ENCODE results near the gene GPC5.
"Not testable (repeated sequence)": the region's sequence is repeated elsewhere in the genome, so short reads cannot be mapped to it uniquely, and the experiment has no call there.

The GPC5 gene

DNA sequence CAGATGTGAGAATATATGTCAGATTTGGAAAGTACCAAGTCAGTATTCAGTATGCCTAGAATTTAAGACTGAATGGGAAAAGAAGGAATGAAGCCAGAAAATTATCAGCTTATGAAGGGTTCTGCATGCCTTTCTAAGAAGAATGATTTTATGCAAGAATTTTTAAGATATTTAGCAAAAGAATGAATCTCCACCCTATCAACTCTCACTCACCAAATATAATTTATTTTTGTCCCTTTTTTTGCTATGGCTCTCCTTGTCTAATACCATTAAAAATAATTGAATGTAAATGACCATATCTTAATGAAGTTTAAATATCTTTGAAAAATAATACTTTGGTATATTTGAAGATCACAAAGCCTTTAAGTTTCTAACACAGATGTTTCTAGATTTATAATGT lies 1215.5 kb downstream of the GPC5 start:
- DNase-seq, result no peak

DNA sequence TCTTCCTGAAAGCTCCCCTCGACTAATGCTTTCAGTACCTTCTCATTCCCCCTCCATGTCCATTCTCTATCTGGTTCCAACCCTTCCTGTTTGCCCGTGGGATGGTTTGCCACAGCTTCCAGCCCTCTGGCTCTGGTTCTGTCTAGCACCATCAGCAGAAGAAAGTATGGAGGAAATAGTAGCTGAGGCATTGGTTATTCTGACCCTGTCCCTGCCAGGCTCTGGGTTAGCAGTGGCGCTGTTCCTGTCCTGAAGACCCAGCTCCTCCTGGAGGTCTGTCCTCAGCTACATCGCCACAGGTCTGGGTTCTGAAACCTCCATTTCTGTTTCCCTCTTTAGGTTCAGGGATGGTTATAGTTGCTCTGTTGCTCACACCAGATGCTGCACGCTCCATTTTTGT lies 1223.6 kb downstream of the GPC5 start:
- no peak for DNase-seq

DNA sequence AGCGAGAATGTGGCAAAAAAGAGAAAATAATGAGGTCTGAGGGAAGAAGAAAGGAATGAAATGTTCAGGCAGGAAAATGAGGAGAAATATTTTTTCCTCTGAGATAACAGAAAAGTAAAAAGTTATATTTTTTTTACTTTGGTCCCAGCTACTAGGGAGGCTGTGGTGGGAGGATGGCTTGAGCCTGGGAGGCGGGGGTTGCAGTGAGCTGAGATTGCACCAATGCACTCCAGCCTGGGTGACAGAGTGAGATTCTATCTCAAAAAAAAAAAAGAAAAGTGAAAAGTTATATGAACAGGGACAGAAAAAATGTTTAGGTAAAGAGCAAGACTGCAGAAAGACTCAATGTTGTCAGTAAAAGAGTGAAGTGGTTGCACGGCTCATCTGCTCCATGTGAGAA lies 1224.5 kb downstream of the GPC5 start:
- DNase-seq, result no peak

DNA sequence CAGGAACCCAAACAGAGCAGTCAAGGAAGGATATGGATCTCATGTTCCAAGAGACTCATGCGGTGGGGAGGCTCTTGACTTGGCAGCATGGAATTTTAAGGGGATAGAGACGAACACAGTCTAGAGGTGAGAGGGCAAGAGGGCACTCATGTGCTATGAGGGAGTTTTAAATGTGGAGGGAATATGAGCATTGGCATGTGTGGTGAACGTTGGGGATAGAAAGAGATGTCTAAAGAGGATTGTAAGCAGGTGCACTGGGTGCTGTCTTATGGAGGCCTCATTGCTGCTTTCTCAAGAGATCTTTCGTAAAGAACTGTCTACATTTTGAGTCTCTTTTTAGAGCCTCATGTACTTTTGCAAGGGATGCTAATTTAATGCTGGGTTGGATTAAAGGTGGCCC lies 1227.9 kb downstream of the GPC5 start:
- no peak for DNase-seq

DNA sequence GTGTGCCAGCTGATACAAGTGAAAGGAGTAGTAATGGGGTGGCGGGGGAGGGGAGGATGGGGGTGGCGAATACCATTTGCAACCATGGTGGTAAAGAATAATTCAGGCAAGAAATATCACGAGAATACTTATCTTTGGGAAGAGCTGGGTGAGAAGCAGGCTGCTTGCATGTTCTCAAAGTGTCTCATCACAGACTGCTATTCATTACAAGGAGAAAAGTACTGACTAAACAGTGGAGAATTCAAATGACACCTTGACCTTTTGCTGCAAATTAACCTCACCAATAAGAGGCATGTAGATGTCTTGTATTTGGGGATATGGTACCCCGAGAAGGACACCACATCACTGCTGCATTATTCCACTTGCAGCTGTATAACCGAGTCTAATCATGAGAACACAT lies 1242.5 kb downstream of the GPC5 start:
- peak; percentile 11 for DNase-seq

DNA sequence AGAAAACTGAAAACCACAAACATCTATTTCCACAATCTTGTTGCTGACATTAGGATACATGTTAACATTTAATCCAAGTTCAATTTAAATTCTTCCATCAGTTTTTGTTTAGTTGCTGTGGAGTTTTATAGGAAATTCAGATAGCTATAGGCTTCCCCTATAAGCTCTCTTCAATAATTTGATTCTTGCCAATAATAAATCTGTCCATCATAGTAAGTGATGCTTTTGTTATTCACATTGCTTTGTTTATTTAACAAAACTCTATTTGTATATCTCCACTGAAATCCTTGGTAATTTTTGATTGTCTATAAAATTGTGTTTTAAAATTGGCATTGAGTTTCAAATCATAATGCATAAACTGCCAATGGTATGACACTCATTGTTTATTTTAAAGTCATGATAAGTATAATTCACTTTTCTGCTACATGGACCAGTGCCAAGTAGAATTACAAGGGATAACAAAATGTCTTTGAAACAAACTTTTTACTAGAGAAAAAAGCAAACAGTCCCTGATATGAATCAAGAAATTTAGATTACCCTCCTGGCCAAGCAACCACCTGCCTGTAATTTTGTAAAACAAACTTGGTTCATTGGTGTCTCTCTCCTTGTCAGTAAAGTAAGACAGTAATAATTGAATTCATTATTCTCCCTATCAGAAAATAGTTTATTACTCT lies 1250.9 kb downstream of the GPC5 start:
- no peak for DNase-seq

DNA sequence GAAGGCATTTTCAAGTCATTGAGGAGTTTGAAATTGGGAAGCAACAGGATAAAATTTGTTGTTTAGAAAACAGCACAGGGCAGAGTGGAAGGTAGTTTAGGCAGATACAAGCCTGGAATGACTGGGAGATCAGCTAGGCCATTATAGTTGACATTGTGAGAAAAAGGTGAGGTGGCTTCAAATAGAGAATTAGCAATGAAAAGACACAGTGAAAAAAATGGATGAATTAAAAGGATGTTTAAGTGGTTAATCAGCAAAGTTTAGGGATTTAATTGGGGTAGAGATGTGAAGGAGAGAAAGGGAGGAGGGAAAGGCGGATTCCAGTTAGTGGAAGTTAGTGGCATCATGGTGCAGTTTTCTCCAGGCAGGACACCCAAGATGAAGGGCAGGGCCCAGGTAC lies 1257.7 kb downstream of the GPC5 start:
- DNase-seq, result no peak

DNA sequence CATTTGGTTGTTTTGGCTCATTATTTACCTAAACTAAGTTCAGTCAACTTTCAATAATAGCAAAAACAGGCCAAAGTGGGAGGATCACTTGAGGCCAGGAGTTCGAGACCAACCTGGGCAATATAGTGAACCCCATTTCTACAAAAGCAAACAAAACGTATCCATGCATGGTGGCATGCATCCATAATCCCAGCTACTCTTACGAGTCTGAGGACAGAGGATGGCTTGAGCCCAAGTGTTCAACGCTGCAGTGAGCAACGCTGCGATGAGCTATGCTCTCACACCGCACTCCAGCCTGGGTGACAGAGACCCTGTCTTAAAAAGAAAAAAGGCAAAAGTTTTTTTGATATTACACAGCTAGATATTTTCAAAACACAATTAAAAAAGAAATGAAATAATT lies 1258.2 kb downstream of the GPC5 start:
- no peak for DNase-seq

DNA sequence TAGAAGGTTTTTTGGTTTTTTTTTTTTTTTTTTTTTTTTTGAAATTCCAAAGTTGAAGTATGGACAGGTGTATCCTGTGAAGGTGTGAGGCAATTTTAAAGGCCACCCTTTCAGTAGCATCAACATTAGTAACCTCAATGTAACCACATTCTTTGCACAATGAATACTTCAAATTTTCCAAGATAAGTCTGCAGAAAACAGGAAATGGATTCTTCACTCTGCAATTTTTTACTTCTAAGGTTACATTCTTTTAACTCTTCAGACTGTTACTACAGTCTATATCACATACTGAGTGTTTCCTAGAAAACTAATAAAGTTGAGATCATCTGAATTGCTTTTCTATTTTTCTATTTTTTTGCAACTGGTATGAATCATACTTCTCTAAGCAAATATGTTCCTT lies 1259.1 kb downstream of the GPC5 start:
- DNase-seq, result peak; percentile 21

DNA sequence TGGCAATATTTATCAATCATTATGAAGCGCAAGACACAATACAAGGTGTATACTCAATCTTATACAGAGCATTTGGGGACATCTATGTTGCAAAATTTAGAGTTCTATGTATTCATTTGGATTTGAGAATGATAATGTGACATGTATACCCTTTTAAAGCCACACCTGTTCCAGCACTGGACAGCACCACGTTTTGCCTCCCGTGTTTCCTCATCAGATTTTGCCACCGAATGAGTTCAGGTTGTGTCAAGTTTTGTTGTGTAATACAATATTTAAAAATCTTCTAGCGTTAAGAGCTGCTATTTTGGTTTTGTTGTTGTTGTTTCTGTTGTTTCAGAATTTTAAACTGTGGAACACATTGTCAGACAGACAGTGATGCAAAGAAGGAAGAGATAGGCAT lies 1259.9 kb downstream of the GPC5 start:
- DNase-seq, result no peak

DNA sequence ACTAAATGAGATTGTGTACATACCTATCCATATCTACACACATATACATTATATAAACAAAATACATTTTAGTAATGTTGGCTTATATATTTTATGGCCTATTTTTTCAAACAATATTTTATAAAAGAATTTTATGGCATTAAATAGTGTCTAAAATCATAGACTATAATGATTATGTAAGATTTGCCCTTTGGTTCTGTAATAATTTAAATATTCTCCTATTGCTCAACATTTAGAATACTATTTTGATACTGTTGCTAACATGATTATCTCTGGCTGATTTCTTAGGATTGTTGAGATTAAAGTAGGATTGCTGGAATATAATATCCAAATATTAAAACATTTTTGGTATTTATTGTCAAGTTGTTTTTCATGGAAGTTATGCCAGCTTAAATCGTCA lies 1263.0 kb downstream of the GPC5 start:
- no peak for DNase-seq

DNA sequence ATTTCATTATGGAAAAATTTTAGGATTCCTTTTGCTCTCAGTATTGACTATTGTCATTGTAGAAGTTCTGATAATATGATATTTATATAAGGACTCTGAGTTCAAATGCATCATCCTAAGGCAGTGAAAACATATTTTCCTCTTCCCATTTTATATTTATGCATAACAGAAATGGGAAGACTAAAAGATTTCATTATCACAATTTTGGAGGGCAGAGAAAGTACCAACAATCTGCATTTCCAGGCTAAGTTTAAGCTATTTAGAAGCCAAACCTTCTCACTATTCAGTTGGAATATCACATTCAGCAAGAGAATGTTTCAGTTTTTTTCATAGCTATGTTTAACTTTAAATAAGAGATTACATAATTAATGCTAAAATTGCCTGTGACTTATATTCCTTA lies 1269.7 kb downstream of the GPC5 start:
- DNase-seq, result no peak

DNA sequence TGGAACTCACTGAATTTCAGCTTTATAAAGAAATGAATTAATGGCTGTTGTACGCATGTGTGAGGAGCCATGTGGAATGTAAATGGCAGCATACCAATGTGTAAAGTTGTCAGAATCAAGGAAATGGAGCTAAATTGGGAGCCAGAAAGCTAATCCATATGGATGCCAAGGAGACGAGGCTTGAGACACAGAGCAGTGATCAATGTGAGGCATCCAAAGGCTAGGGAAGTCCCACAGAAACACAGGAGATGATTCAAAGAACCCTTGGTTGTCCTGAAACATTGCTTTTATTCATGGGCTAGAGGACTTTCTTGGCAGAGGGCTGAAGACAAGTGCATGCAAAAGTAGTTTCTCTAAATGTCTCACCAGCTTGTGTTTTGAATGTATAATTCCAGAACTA lies 1271.7 kb downstream of the GPC5 start:
- DNase-seq, result no peak

DNA sequence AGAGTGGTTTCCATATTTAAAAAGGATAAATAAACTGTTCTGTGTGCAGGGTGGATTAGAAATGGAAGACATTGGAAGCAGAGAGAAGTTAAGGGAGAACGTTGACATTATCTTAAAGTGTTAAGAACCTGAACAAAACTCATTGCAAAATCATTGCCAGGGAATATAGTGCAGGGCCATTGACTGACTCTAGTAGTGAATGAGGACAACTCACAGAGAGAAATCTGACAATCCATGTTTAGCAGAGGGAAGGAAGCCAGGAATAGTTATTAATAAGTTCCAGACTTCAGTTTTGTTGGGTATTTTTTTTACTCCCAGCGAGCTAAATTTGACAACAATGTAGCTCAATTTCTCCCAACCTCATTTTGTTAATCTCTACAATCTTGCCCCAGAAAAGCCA lies 1273.4 kb downstream of the GPC5 start:
- no peak for DNase-seq

DNA sequence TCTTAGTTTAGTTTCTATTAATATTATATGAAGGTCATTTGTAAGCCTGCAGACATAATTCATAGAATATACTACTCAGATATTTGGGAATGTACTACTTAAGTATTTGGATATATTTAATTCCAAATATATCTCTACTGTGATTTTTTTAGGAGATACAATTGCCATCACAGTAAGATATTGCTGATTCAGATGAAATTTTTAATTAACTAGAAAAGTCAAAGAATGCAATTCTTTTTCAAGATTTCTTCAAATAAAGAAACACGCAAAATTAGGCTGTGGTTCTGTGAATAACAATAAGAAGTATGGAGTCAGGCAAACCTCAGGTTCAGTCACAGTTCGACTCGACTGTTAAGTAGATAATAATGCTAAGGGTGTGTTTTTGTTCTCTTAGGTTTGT lies 1277.8 kb downstream of the GPC5 start:
- no peak for DNase-seq

DNA sequence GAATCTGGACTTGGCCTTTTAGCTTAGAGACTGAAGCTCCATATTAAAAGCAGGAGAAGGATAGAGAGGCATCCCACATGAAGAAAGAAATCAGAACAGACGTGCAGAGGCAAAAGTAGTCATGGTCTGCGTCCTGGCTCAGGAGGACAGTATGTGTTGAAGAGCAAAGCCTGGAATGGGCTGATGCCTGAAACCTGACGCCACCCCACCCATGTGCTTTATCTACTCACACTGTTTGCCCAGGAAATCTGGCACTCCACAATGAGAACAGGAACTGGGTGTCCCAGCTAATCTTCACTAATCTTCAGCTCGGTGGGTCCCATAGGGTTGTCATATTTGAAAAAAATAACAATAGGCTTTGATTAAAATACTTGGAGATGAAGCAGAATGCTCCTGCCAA lies 1279.2 kb downstream of the GPC5 start:
- no peak for DNase-seq

DNA sequence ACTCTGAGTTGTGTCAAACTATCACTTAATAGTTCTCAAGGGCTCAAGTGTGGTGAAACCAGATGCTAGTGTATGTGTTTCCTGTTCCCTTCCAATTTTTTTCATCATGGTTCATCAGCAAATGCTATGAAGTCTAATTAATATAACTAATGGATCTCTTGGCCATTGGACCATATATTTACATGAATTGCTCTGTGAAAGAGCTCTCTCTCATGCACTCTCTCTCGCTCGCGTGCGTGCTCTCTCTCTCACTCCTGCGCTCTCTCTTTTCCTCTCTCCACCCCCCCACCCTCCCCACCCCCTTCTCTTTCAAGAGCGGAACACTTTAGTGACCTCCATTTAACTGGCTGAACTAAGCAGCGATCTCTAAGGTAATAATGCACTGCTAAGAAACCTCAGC lies 1281.2 kb downstream of the GPC5 start:
- DNase-seq, result no peak

DNA sequence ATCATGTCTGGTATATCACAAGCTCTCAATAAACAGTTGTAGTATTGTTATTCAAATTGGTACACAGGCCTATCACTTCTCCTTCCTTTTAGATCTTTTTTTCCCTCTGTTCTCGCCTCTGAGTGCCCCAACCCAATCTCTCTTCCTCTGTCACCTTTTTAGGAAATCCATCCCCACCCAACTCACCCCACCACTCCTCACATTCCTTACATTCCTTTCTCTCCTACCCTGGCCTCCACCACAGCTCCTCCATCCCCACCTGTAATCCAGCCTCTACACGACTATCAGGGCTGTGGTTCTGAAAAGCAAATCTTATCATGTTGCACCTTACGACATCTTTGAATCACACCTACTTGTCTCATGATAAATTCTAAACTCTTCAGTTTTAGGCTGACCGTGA lies 1282.8 kb downstream of the GPC5 start:
- DNase-seq, result no peak

DNA sequence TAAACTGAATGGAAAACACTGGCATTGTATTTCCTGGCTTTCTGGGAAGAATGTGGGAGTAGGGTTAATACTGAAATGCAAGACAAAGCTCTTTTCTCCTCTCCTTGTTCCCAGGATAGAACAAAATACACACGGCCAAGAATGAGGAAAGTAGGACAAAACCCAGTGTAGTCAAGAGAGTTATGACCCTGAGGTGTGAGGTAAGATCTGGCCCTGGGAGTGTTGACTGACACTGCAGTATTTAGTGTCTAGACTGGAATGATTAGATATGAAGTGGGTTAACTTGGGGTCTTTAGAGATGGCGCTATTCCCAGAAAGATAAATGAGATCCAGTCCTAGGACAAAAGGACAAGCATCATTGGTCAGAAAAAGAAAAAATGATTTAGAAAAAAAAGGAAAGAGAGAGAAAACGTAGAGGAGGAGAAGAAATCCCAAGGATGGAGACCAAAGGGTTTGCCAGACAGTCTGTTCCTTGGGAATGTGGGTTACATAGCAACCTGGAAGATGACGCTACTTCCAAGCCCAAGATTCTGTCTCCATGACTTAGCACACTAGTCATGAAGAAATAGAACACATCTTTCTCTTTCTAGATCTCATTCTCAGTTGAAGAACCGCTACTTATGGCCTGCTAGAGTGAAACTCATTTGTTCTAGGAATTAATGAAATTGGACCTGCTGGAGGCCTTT lies 1284.6 kb downstream of the GPC5 start:
- DNase-seq, result no peak

DNA sequence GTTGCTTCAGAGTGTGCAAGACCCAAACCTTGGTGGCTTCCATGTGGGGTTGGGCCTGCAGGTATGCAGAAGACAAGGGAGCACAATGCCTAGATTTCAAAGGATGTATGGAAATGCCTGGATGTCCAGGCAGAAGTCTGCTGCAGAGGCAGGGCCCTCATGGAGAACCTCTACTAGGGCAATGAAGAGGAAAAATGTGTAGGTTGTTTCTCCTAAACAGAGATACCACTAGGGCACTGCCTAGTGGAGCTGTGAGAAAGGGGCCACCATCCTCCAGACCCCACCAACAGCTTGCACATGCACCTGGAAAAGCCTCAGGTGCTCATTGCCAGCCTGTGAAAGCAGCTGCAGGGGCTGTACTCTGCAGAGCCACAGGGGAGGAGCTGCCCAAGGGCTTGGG lies 1295.6 kb downstream of the GPC5 start:
- no peak for DNase-seq

DNA sequence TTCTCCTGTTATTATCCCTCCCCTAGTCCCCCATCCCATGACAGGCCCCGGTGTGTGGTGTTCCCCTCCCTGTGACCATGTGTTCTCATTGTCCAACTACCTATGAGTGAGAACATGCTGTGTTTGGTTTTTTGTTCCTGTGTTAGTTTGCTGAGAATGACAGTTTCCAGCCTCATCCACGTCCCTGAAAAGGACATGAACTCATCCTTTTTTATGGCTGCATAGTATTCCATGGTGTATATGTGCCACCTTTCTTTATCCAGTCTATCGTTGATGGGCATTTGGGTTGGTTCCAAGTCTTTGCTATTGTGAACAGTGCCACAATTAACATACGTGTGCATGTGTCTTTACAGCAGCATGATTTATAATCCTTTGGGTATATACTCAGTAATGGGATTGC lies 1297.4 kb downstream of the GPC5 start:
- not testable (repeated sequence) for DNase-seq

DNA sequence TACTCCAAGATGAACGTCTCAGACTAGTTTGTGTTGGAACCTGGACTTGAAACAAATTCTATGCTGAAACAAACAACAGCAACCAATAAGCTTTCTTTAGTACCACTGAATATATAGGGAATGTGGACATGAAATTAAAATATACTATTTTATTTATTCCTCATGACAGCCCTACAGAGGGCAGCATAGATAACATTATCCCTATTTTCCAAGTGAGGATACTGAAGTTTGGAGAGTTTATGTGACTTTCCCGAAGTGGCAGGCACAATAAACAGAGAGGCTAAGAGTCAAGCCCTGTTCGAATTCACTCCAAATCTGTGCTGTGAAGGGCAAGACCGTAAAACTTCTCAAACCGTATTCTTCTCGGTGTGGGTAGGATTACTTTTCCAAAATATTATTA lies 1318.3 kb downstream of the GPC5 start:
- peak; percentile 32 for DNase-seq

DNA sequence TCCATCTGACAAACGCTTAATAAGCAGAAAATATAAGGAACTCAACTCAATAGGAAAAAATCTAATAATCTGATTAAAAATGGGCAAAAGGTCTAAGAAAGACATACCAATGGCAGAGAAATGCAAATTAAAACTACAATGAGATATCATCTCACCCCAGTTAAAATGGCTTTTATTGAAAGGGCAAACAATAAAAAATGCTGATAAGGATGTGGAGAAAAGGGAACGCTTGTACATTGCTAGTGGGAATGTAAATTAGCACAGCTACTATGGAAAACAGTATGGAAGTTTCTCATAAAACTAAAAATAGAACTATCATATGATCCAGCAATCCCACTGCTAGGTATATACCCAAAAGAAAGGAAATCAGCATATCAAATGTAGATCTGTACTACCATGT lies 1319.4 kb downstream of the GPC5 start:
- DNase-seq, result no peak

DNA sequence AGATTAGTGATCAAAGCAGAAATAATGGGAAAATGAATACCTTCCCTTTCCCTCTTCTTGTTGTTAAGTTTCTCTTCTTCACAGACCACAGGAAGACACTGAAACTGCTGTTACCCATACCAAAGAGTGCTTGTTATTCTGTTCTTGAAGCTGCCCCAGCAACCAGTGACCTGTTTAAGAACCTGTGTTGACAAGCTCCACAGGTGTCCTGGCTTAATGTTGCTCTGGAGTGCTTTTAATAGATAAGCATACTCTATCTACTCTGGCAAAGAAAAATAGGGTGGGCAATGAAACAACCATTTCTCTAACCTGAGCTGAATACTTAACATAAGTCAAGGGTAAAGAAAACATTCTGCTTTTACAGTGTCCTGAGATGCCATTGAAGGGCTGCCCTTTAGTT lies 1321.4 kb downstream of the GPC5 start:
- DNase-seq, result no peak

DNA sequence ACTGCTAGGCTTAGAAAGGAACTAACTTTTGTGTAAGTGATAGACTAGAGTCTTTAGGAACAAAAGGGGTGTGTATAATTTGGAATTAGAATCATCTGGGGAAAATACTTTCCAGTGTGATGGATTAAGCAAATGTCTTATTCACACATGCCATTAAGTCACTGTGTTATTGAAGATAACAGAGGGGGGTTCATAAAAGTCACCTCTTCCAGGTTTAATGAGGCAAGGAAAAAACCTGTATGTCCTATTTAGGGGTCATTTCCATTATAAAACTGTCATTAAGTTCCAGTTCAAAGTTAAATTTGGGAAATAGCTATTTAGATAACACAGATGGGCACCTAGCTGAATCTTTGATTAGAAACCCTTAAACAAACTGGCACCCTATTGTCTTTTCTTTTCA lies 1323.2 kb downstream of the GPC5 start:
- DNase-seq, result no peak

All from HCEC 1CT (cell line).